ENCODE measurements around the gene SPATA9. TPM values are rescaled to one million over a fixed set of nuclear protein-coding genes. Genes with fewer than 3 reads are reported as not detected.

SPATA9 gene
- total RNA-seq, 1 experiment from 2014 or later: not detected

DNA sequence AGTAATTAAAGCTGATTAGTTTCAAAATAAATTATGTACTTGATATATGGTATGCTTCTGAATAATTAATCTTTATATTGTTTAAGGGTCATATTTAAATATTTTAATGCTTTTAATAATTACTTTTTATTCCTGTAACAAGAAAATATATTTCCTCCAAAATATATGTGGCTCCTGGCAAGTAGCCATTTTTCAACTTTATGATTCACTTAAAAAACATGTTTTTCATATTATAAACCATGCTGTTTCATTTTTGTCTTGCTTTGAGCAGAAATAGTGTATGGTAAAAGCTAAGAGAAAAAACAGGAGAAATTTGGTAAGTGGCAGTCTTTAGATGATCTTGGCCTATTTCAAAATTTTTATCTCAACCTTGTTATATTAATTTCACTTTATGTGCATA lies 14.6 kb downstream of the SPATA9 start:
- Histone ChIP-seq H3K27ac (ENCODE audit: insufficient read length, low read depth, low read length) (no peak overlapping the region), H2BK20ac (ENCODE audit: low read depth, low read length, poor library complexity, severe bottlenecking) (no peak overlapping the region), H3T11ph (ENCODE audit: low read length) (no peak overlapping the region), H3K9me3 (ENCODE audit: control insufficient read depth, low read depth, low read length) (no peaks in the 10 kb centered on the region), H2AFZ (ENCODE audit: low read length) (no peak overlapping the region), H2BK15ac (ENCODE audit: low read depth, low read length) (no peak overlapping the region), H3K14ac (ENCODE audit: insufficient read depth, low read length) (no peak overlapping the region), H3K4me2 (ENCODE audit: insufficient read depth, insufficient read length, low read length) (no peak overlapping the region), H4K91ac (ENCODE audit: insufficient read length, low read depth, low read length) (no peak overlapping the region), H3K9ac (ENCODE audit: extremely low read depth, insufficient read length, low read length) (no peak overlapping the region), H4K8ac (replicated peaks; ENCODE audit: insufficient read length, low read depth, low read length) (no peak overlapping the region), H3K18ac (ENCODE audit: insufficient read length, low read depth, low read length) (no peak overlapping the region), H4K20me1 (ENCODE audit: control insufficient read depth, insufficient read depth, insufficient read length) (no peaks in the 10 kb centered on the region), H2BK5ac (ENCODE audit: insufficient read length, low read length) (no peak overlapping the region), H2BK12ac (ENCODE audit: insufficient read length, low read depth, low read length) (no peak overlapping the region), H2BK120ac (ENCODE audit: low read depth, low read length, poor library complexity, severe bottlenecking) (no peak overlapping the region), H3K4ac (ENCODE audit: low read depth, low read length) (no peak overlapping the region), H3K27me3 (ENCODE audit: insufficient read depth, low read length) (no peaks in the 10 kb centered on the region), H3K23me2 (ENCODE audit: insufficient read length, low read depth, low read length, poor library complexity, severe bottlenecking) (no peaks in the 10 kb centered on the region), H2AK5ac (ENCODE audit: insufficient read length, low read length) (no peak overlapping the region), H3K4me1 (ENCODE audit: insufficient read depth, low read length) (no peaks in the 10 kb centered on the region), H3K23ac (ENCODE audit: insufficient read length, low read depth, low read length) (no peak overlapping the region), H3K56ac (ENCODE audit: insufficient read length, low read depth, low read length) (no peak overlapping the region), H3K79me1 (ENCODE audit: insufficient read depth, low read depth, low read length, poor library complexity, severe bottlenecking) (no peaks in the 10 kb centered on the region), H3K79me2 (ENCODE audit: insufficient read depth, low read length) (no peaks in the 10 kb centered on the region), H4K5ac (ENCODE audit: insufficient read length, low read depth, low read length) (no peak overlapping the region)
- TF ChIP-seq, protein P1, sequence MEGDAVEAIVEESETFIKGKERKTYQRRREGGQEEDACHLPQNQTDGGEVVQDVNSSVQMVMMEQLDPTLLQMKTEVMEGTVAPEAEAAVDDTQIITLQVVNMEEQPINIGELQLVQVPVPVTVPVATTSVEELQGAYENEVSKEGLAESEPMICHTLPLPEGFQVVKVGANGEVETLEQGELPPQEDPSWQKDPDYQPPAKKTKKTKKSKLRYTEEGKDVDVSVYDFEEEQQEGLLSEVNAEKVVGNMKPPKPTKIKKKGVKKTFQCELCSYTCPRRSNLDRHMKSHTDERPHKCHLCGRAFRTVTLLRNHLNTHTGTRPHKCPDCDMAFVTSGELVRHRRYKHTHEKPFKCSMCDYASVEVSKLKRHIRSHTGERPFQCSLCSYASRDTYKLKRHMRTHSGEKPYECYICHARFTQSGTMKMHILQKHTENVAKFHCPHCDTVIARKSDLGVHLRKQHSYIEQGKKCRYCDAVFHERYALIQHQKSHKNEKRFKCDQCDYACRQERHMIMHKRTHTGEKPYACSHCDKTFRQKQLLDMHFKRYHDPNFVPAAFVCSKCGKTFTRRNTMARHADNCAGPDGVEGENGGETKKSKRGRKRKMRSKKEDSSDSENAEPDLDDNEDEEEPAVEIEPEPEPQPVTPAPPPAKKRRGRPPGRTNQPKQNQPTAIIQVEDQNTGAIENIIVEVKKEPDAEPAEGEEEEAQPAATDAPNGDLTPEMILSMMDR (conservative IDR thresholded peaks at IDR 0.05): no peak
- H3K9me3 Mint-ChIP-seq: no peaks in the 10 kb centered on the region
- no peak overlapping the region for H3K27ac Mint-ChIP-seq
- peaks cover 3% of the 10 kb centered on the region in 2 experiments; a peak in 1 of 4 replicates for H3K4me1 Mint-ChIP-seq
- no peaks in the 10 kb centered on the region for H3K36me3 Mint-ChIP-seq (ENCODE audit: insufficient read depth in 1 of 3, low read depth in 3 of 3)
- no peak for DNase-seq
- no peak overlapping the region for H3K4me3 Mint-ChIP-seq
- peaks cover 4% of the 10 kb centered on the region; the same call in 1 of the 2 replicates for H3K27me3 Mint-ChIP-seq (ENCODE audit: low read depth)

All from H9 (cell line).